IMR-90 (cell line): ENCODE results near the gene PRRC1. TPM values are rescaled to one million over a fixed set of nuclear protein-coding genes. Genes with fewer than 3 reads are reported as not detected.

Experiments
- ATAC-seq: fragments of 200-7000 bp; cut with Tn5 transposase; 2 replicates; pipeline ENCODE4 v1.9.1; 2020; ENCODE audit warnings: low read depth, mild to moderate bottlenecking, moderate library complexity
- BruUV-seq: library from RNA; stranded (reverse); fragments of 400-500 nt; replicated peaks from 2 replicates; lab custom pipeline; 2021; lab: Mats Ljungman, UMichigan
- CTCF ChIA-PET: fragments of 300-600 bp; formaldehyde crosslinking; extraction: SDS; loops from one replicate; lab custom pipeline; 2021; ENCODE audit warnings: antibody characterized with exemption; lab: Yijun Ruan, JAX
- POLR2A ChIA-PET: fragments of 300-600 bp; sonication (Branson Sonifier 250); formaldehyde crosslinking; loops from one replicate; lab custom pipeline; 2022; ENCODE audit warnings: antibody characterized with exemption; ENCODE audit not compliant: unreplicated experiment; lab: Charles Lee
- DNase-seq: peaks from one replicate; pipeline ENCODE4 v3.0.0; 2013
- H2AFZ ChIP-seq: replicated peaks from 2 replicates; pipeline ENCODE3; 2013; ENCODE audit warnings: low read length, mild to moderate bottlenecking; ENCODE audit not compliant: poor library complexity
- H2AK5ac ChIP-seq: 2 replicates; pipeline ENCODE4 v1.6.1; 2013; ENCODE audit warnings: low read depth, low read length, inconsistent platforms
- H2AK9ac ChIP-seq: replicated peaks from 2 replicates; pipeline ENCODE3; 2013; ENCODE audit warnings: mild to moderate bottlenecking, low read depth, low read length, moderate library complexity; ENCODE audit not compliant: poor library complexity
- H2BK120ac ChIP-seq: 2 replicates; pipeline ENCODE4 v1.6.1; 2013; ENCODE audit warnings: low read depth, low read length, inconsistent platforms
- H2BK15ac ChIP-seq: 3 replicates; pipeline ENCODE4 v1.6.1; 2013; ENCODE audit warnings: low read depth, low read length, inconsistent platforms
- H2BK20ac ChIP-seq: 2 replicates; pipeline ENCODE4 v1.6.1; 2013; ENCODE audit warnings: low read depth, mild to moderate bottlenecking, inconsistent platforms, low read length, moderate library complexity
- H2BK5ac ChIP-seq: 2 replicates; pipeline ENCODE4 v1.6.1; 2013; ENCODE audit warnings: mild to moderate bottlenecking, low read depth, low read length, inconsistent platforms; ENCODE audit not compliant: poor library complexity, severe bottlenecking
- H3K14ac ChIP-seq: replicated peaks from 2 replicates; pipeline ENCODE4 v1.6.1; 2013; ENCODE audit warnings: low read depth, low read length, inconsistent platforms
- H3K18ac ChIP-seq: 2 replicates; pipeline ENCODE4 v1.6.1; 2013; ENCODE audit warnings: low read depth, low read length, control low read depth
- H3K23ac ChIP-seq: 2 replicates; pipeline ENCODE4 v1.6.1; 2013; ENCODE audit warnings: low read depth, low read length, inconsistent platforms
- H3K27ac ChIP-seq: 2 replicates; pipeline ENCODE4 v1.5.1; 2013; ENCODE audit warnings: mild to moderate bottlenecking, control low read depth, low read length; ENCODE audit not compliant: insufficient read depth
- H3K27me3 ChIP-seq: 2 replicates; pipeline ENCODE4 v1.6.1; 2013; ENCODE audit warnings: low read length; ENCODE audit not compliant: control insufficient read depth, insufficient read depth
- H3K36me3 ChIP-seq: 2 replicates; pipeline ENCODE4 v1.6.1; 2013; ENCODE audit warnings: low read length, mixed read lengths; ENCODE audit not compliant: control insufficient read depth, insufficient read depth
- H3K4ac ChIP-seq: 2 replicates; pipeline ENCODE4 v1.6.1; 2013; ENCODE audit warnings: low read depth, low read length, inconsistent platforms
- H3K4me1 ChIP-seq: 2 replicates; pipeline ENCODE4 v1.6.1; 2013; ENCODE audit warnings: low read length, mixed read lengths; ENCODE audit not compliant: control insufficient read depth, insufficient read depth
- H3K4me2 ChIP-seq: 2 replicates; pipeline ENCODE4 v1.6.1; 2013; ENCODE audit warnings: low read depth, mild to moderate bottlenecking, control low read depth, low read length, moderate library complexity
- H3K4me3 ChIP-seq: 2 replicates; pipeline ENCODE4 v1.5.1; 2013; ENCODE audit warnings: low read depth, mild to moderate bottlenecking, control low read depth, low read length, moderate library complexity; ENCODE audit not compliant: insufficient read depth
- H3K56ac ChIP-seq: 2 replicates; pipeline ENCODE4 v1.6.1; 2013; ENCODE audit warnings: low read length, inconsistent platforms; ENCODE audit not compliant: insufficient read depth; ENCODE audit errors: extremely low read depth
- H3K79me1 ChIP-seq, 2 experiments: 2 replicates each; pipeline ENCODE4 v1.6.1; 2013; ENCODE audit warnings: low read length in 2 of 2, inconsistent platforms in 1 of 2, low read depth in 1 of 2
- H3K9ac ChIP-seq: 2 replicates; pipeline ENCODE4 v1.6.1; 2013; ENCODE audit warnings: low read depth, low read length, control low read depth
- H3K9me1 ChIP-seq: 2 replicates; pipeline ENCODE4 v1.6.1; 2013; ENCODE audit warnings: low read length, inconsistent platforms; ENCODE audit not compliant: insufficient read depth
- H3K9me3 ChIP-seq: 2 replicates; pipeline ENCODE4 v1.6.1; 2013; ENCODE audit warnings: low read length; ENCODE audit not compliant: control insufficient read depth, insufficient read depth
- H4K20me1 ChIP-seq: 2 replicates; pipeline ENCODE4 v1.6.1; 2013; ENCODE audit warnings: low read length, inconsistent platforms; ENCODE audit not compliant: insufficient read depth
- H4K5ac ChIP-seq: 2 replicates; pipeline ENCODE4 v1.6.1; 2013; ENCODE audit warnings: mild to moderate bottlenecking, low read depth, low read length, control low read depth
- H4K8ac ChIP-seq, 2 experiments: 2 replicates each; pipeline ENCODE4 v1.6.1; 2013; ENCODE audit warnings: low read depth in 2 of 2, low read length in 2 of 2, control low read depth in 1 of 2, inconsistent platforms in 1 of 2
- H4K91ac ChIP-seq: 2 replicates; pipeline ENCODE4 v1.6.1; 2013; ENCODE audit warnings: low read depth, low read length, inconsistent platforms; ENCODE audit not compliant: insufficient read depth
- BHLHE40 ChIP-seq: fragments of 150-350 bp; IDR thresholded peaks from 2 replicates; pipeline ENCODE4 v1.6.1; 2016; ENCODE audit warnings: mild to moderate bottlenecking, low read depth, low read length
- POLR2A ChIP-seq: IDR thresholded peaks from 2 replicates; pipeline ENCODE4 v1.6.1; 2012; ENCODE audit warnings: mild to moderate bottlenecking, low read depth, low read length
- WGBS, 2 experiments: methylation state at CpG; one replicate each; pipeline versions ENCODE4 v1.1.5 to v1.1.7; 2013; ENCODE audit warnings: missing lambda C conversion rate in 2 of 2; ENCODE audit not compliant: insufficient read length in 1 of 2; ENCODE audit errors: extremely low coverage in 2 of 2; 5-methylcytosine and 5-hydroxymethylcytosine counted together
- dilution Hi-C: fragments of 300-500 bp; cut with HindIII; formaldehyde crosslinking; loops from one replicate; pipeline ENCODE4 v1.14.3; 2018; ENCODE audit warnings: low sequenced_read_pairs; ENCODE audit not compliant: unreplicated experiment
- in situ Hi-C: fragments of 300-500 bp; cut with MboI; formaldehyde crosslinking; loops from 3 replicates; pipeline ENCODE4 v1.14.3; 2019; ENCODE audit warnings: low sequenced_read_pairs, inconsistent platforms, mixed read lengths
- intact Hi-C: fragments of 100-400 bp; cut with micrococcal nuclease; formaldehyde crosslinking; loops from 2 replicates; pipeline ENCODE4 v1.10.0; 2022
- polyA plus RNA-seq, 3 experiments: library from polyadenylated mRNA; depleted of rRNA; stranded (reverse); fragments of >200 nt; gene quantifications; 2 replicates each; pipeline ENCODE4 v1.2.3, GENCODE V29; 2012; ENCODE audit warnings: low replicate concordance in 1 of 3
- total RNA-seq: library from RNA; depleted of rRNA; stranded (reverse); fragments of >200 nt; gene quantifications from 2 replicates; pipeline ENCODE4 v1.2.3, GENCODE V29; 2012

PRRC1 gene
- total and polyA plus RNA-seq, 2 of the 4 experiments (the other 2 are of a cell fraction) = 46.8 to 63.1 TPM

GRCh38 chr5:127582773-127583370, 65.4 kb downstream of the PRRC1 start:
- intact Hi-C loops (no loop called here), in situ Hi-C loops (loop anchor here (25.0 kb wide), 1 partner anchor 1254 kb away; no protein-coding TSS in a partner anchor), dilution Hi-C loops (no loop called here)
- H4K5ac ChIP-seq = no peak overlapping the region
- no peak overlapping the region for H4K91ac ChIP-seq
- H2AK9ac ChIP-seq = no peak overlapping the region
- CTCF ChIA-PET = no interaction called here
- H3K27ac ChIP-seq = no peak overlapping the region
- no peak overlapping the region for H2BK5ac ChIP-seq
- no peaks in the 10 kb centered on the region; the same call in 1 of the 2 replicates for H3K27me3 ChIP-seq
- DNase-seq (no peak), ATAC-seq (no peak)
- no peak overlapping the region for H4K8ac ChIP-seq
- H3K56ac ChIP-seq = no peak overlapping the region
- no peak overlapping the region for H3K23ac ChIP-seq
- no peak overlapping the region for H2BK20ac ChIP-seq
- no peak overlapping the region for H3K14ac ChIP-seq
- TF ChIP-seq BHLHE40 (no peak), POLR2A (no peak)
- H2BK15ac ChIP-seq = no peak overlapping the region
- BruUV-seq = no TSS peak
- H2BK120ac ChIP-seq = no peak overlapping the region
- 90% methylated on average over 2 of the region's 3 CpGs; no CpG with 5 or more reads in 1 of the 2 experiments for WGBS, 2 experiments
- POLR2A ChIA-PET = no interaction called here
- H2AK5ac ChIP-seq = no peak overlapping the region
- no peaks in the 10 kb centered on the region for H3K79me1 ChIP-seq
- no peaks in the 10 kb centered on the region for H3K9me1 ChIP-seq
- no peaks in the 10 kb centered on the region for H3K36me3 ChIP-seq
- H3K4me3 ChIP-seq = no peak overlapping the region
- no peak overlapping the region for H3K4ac ChIP-seq
- H3K9ac ChIP-seq = no peak overlapping the region
- H3K18ac ChIP-seq = no peak overlapping the region
- no peaks in the 10 kb centered on the region for H3K4me1 ChIP-seq
- H3K4me2 ChIP-seq = no peak overlapping the region
- H3K9me3 ChIP-seq = no peaks in the 10 kb centered on the region
- H2AFZ ChIP-seq = no peak overlapping the region
- H4K20me1 ChIP-seq = no peaks in the 10 kb centered on the region
